ENCODE results near the gene GPR42.

GPR42 gene

GRCh38 chr19:35407619-35408018, 36.8 kb downstream of the GPR42 start:
- DNase-seq (ENCODE audit: insufficient read length, low spot score) = no peak
- FAIRE-seq = no peak
- TF ChIP-seq, protein P1, sequence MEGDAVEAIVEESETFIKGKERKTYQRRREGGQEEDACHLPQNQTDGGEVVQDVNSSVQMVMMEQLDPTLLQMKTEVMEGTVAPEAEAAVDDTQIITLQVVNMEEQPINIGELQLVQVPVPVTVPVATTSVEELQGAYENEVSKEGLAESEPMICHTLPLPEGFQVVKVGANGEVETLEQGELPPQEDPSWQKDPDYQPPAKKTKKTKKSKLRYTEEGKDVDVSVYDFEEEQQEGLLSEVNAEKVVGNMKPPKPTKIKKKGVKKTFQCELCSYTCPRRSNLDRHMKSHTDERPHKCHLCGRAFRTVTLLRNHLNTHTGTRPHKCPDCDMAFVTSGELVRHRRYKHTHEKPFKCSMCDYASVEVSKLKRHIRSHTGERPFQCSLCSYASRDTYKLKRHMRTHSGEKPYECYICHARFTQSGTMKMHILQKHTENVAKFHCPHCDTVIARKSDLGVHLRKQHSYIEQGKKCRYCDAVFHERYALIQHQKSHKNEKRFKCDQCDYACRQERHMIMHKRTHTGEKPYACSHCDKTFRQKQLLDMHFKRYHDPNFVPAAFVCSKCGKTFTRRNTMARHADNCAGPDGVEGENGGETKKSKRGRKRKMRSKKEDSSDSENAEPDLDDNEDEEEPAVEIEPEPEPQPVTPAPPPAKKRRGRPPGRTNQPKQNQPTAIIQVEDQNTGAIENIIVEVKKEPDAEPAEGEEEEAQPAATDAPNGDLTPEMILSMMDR (IDR thresholded peaks at IDR 0.05; ENCODE audit: insufficient read depth, missing control alignments) = no peak

- no peak for DNase-seq (ENCODE audit: insufficient read length, low spot score)
- TF ChIP-seq, protein P1 (IDR thresholded peaks at IDR 0.05; ENCODE audit: insufficient read depth, missing control alignments) = no peak
- no peak for FAIRE-seq
Measured at GRCh38 chr19:35408284-35409171, 37.7 kb downstream of the GPR42 start.

DNA sequence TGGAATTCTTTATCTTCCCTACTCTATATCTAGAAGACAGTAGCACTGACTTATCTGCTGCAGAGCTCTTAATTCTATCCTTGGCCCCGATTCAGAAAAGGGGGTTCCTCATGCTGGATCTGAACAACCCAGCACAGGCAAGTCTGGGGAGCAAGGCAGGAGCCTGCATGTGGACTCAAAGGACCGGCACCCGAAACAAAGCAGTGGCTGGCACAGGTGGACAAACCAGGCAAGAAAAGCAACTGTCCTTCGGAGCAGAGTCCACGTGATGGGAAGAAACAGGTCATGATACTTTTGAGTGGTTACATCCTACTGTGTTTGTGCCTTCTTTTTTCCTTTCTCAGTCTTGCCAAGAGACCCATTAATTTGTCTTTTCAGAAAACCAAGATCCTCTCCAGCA, 38.3 kb downstream of the GPR42 start:
- DNase-seq (ENCODE audit: insufficient read length, low spot score) = no peak
- FAIRE-seq = no peak
- TF ChIP-seq, protein P1 (IDR thresholded peaks at IDR 0.05; ENCODE audit: insufficient read depth, missing control alignments) = no peak

DNA sequence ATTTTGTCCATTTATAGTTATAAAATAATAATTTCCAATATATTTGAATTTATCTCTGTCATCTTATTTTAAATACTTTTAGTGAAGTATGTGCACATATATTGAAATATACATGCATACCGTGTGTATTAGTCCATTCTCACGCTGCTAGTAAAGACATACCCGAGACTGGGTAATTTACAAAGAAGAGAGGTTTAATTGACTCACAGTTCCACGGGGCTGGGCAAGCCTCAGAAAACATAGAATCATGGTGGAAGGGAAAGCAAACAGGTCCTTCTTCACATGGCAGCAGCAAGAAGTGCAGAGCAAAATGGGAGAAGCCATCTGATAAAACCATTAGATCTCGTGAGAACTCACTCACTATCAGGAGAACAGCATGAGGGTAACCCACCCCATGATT, 39.6 kb downstream of the GPR42 start:
- DNase-seq (ENCODE audit: insufficient read length, low spot score) (no peak), FAIRE-seq (no peak)
- TF ChIP-seq, protein P1 (IDR thresholded peaks at IDR 0.05; ENCODE audit: insufficient read depth, missing control alignments) = no peak

DNA sequence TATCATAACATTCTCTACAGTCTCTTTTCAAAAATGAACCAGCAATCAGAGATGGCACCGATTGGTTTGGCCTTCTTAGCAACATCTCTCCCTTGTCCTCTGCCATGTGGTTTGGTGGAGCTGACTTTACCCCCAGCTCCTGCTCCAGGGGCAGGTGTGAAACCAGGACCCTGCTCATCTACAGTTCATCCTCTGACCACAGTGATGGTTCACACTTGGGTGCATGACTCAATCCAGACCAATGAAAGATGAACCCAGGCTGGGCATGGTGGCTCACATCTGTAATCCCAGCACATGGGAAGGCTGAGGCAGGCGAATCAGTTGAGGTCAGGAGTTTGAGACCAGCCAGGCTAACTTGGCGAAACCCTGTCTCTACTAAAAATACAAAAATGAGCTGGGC, 43.6 kb downstream of the GPR42 start:
- TF ChIP-seq, protein P1 (IDR thresholded peaks at IDR 0.05; ENCODE audit: insufficient read depth, missing control alignments) = no peak
- FAIRE-seq = no peak
- no peak for DNase-seq (ENCODE audit: insufficient read length, low spot score)

DNA sequence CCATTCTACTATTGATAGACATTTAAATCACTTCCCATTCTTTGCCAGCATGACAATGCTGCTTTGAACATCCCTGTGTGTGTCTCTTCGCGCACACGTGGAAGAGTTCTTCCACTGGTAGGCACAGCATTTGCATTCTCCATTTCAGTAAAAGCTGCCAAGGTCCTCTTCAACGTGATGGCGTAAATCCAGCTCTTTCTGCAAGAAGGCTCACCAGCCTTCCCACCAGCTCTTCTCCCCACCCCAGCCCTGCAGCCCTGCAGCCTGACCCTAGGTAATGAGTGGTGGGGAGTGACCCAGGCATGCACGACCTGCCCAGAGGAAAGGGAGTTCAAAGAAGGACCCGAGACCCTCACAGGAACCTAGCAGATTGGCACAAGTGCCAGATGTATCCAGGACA, 45.5 kb downstream of the GPR42 start:
- no peak for DNase-seq (ENCODE audit: insufficient read length, low spot score)
- TF ChIP-seq, protein P1 (IDR thresholded peaks at IDR 0.05; ENCODE audit: insufficient read depth, missing control alignments) = no peak
- FAIRE-seq = no peak

GRCh38 chr19:35417278-35417677, 46.4 kb downstream of the GPR42 start:
- DNase-seq (ENCODE audit: insufficient read length, low spot score) (no peak), FAIRE-seq (no peak)
- TF ChIP-seq, protein P1 (IDR thresholded peaks at IDR 0.05; ENCODE audit: insufficient read depth, missing control alignments) = no peak
